ENCODE measurements around the gene P2RY6. TPM values are rescaled to one million over a fixed set of nuclear protein-coding genes. Genes with fewer than 3 reads are reported as not detected.
A peak's percentile ranks its signal among the peaks of the same experiment; 100 is the strongest.

Gene P2RY6
- total RNA-seq, 1 experiment from 2014 or later = 0.17 TPM

- DNase-seq (ENCODE audit: low read depth) = no peak
These were observed 59.2 kb downstream of the P2RY6 start for GRCh38 chr11:73331138-73331916.

- DNase-seq (ENCODE audit: low read depth) = no peak
These were observed 61.0 kb downstream of the P2RY6 start for GRCh38 chr11:73333173-73333572.

DNA sequence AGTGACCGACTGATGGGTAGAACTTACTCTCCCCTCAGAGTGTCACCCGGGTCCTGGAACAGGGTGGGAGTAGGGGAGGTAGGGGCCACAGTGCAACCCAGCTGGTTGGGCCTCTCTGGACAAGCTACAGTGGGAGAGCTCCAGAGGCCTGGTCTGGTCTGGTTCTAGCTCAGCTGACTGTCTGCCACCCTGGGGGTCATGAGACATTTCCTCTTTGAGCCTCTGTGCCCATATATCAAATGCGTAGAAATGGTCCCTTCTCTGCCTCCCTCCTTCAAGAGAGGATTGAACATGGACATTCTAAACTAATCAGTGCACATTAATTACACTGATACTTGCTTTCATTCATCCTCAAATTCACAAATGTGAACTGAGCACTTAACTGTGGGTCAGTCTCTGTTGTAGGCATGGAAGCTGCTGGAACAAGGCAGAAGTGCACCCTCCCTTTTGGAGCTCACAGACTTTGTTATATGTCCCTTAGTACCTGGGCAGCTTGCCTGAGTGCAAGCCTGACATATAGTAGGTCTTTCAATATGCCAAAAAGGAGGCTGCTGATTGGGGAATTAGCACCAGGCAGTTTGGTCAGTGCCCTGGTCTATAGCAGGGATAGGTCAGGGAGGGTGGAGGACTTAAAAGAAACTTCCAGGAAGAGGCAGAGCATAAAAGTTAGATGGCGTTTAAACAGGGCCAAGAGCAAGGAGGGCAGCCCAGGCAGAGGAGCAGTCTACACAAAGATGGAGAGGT lies 61.7 kb downstream of the P2RY6 start:
- no peak for DNase-seq (ENCODE audit: low read depth)

GRCh38 chr11:73334384-73335203 lies 62.5 kb downstream of the P2RY6 start:
- DNase-seq (ENCODE audit: low read depth) = peak; percentile 85

DNA sequence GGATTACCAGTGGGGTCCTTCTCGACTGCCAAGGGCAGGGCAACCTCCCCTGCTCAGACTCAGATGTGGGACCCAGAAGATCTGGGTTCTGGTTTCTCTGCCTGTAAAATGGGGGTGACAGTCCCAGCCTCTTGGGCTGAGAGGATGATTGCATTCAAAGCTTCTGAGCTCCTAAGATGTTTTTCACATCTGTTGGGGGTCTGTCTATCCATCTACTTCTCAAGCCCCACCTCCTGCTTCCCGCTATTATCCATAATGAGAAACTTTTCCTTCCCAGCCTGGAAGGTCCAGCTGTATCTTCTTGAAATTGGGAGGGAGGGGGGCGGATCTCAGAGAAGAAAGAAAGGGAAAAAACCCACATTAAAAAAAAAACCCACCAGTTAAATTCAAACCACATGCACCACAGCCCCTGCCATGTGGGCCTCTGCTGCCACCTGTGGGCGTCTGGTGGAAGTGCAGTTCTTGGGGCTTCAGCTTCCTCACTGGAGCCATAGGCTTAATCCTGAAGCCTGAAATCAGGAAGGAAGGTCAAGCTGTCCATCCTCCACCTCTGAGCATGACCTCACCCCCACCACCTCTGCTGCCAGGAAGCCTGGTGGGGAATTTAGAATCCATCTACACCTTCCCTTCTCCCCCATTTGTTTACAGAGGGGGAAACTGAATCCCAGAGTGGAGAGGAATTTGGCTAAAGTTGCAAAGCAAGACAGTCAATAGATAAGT lies 63.2 kb downstream of the P2RY6 start:
- peak; percentile 74 for DNase-seq (ENCODE audit: low read depth)

- DNase-seq (ENCODE audit: low read depth) = no peak
These were observed 65.7 kb downstream of the P2RY6 start for GRCh38 chr11:73337846-73338245.

DNA sequence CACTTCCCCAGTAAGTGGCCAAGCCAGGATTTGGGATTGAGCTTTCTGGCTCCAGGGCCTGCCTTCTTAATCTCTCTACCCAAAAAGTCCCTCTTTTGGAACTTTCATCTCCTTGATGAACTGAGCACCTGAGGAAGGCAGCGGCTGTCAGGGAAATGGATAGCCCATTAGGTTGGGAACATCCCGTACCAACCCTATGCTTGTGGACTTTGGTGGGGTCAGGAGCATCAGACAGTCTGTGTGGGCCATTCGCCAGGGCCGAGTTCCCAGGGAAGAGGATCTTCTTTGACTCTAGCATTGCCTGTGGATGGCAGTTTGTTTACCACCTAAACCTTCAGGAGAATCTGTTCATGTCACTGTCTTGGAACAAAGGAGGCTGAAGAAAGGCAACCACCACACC lies 66.1 kb downstream of the P2RY6 start:
- no peak for DNase-seq (ENCODE audit: low read depth)

- DNase-seq (ENCODE audit: low read depth) = no peak
These were observed 68.0 kb downstream of the P2RY6 start for GRCh38 chr11:73340164-73340563.

- DNase-seq (ENCODE audit: low read depth) = no peak
These were observed 70.5 kb downstream of the P2RY6 start for GRCh38 chr11:73342633-73343032.

DNA sequence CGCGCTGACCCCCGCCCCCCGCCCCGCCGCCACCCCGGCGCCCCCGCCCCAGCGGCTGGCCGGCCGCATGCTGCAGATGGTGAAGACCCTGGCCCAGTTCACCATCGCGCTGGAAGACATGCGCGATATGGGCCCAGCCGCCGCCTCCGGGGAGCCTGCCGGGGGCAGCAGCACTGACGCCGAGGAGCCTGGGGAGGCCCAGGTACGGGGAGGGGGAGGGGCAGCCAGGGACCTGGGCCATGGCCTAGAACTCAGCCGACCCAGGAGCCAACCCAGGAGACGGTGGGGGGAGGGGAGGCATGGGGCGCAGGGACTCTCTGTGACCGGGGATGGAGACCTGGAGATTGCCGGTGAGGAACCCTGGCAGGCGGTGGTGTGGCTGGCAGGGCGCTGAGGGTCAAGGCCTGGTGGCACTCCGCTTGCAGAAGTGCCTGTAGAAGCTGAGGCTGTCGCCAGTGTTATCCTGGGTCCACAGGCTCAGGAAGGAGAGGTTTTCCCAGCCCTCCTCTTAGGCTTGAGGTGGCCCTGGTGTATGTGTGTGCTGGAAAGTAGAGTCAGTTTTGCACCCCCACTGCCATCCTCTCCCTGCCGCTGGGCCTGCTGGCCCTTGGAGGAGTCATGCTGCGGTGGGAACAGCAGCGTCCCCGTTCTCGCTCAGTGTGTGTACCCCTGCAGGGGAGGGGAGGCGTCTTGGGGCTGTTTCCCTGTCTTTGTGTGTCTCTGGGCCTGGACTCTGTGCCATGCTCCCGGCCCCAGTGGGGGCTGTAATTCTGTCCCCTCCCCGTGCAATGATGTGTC lies 71.1 kb downstream of the P2RY6 start:
- DNase-seq (ENCODE audit: low read depth) = no peak

- DNase-seq (ENCODE audit: low read depth) = no peak
These were observed 72.1 kb downstream of the P2RY6 start for GRCh38 chr11:73344191-73344607.

GRCh38 chr11:73345481-73346160 lies 73.5 kb downstream of the P2RY6 start:
- no peak for DNase-seq (ENCODE audit: low read depth)

GRCh38 chr11:73346186-73346935 lies 74.2 kb downstream of the P2RY6 start:
- DNase-seq (ENCODE audit: low read depth) = no peak

GRCh38 chr11:73347067-73347466 lies 74.9 kb downstream of the P2RY6 start:
- DNase-seq (ENCODE audit: low read depth) = no peak

Other genes with a start within 250 kb of the P2RY6 start
- 5.1 and 5.9 TPM in 2 replicates for gene FCHSD2, start 130.0 kb upstream of the P2RY6 start, total RNA-seq (2014; rRNA removed)
- gene P2RY2, start 54.1 kb upstream of the P2RY6 start, total RNA-seq (2014; rRNA removed) = not detected in 2 replicates
- 13.8 and 15.7 TPM in 2 replicates for gene ARHGEF17, start 35.9 kb downstream of the P2RY6 start, total RNA-seq (2014; rRNA removed)
- gene RELT, start 104.1 kb downstream of the P2RY6 start, total RNA-seq (2014; rRNA removed) = 12.9 and 13.0 TPM in 2 replicates

Measured in LHCN-M2 (cell line).